CD4-positive, alpha-beta T cell treated with Interleukin-1 beta for 1 hour (primary cell): ENCODE results near the gene DOLPP1.

ENCODE experiments used
- DNase-seq, 2 donors: peaks; one replicate each; pipeline ENCODE4 v3.0.0-alpha.2; 2020 to 2022

The DOLPP1 gene

DNA sequence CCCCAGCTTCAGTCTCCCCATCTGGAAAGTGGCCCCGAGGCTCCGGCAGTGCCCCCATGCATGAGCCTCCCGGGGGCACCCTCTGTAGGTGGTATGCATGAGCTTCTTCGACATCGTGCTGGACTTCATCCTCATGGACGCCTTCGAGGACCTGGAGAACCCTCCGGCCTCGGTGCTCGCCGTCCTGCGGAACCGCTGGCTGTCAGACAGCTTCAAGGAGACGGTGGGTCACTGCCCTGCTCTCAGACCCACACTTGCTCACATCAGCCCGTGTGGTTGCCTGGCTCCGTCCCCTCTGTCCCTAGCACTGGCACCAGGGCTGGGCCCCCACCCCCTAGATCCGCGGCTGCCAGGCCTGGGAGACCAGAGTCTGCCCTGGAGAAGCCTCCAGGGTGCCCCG, 12.8 kb upstream of the DOLPP1 start:
- DNase-seq: no peak

GRCh38 chr9:129068990-129069861, 11.7 kb upstream of the DOLPP1 start:
- DNase-seq: peak; percentile 55 to 79

GRCh38 chr9:129069862-129070641, 10.9 kb upstream of the DOLPP1 start:
- no peak for DNase-seq

GRCh38 chr9:129070696-129071525, 10.0 kb upstream of the DOLPP1 start:
- no peak for DNase-seq

DNA sequence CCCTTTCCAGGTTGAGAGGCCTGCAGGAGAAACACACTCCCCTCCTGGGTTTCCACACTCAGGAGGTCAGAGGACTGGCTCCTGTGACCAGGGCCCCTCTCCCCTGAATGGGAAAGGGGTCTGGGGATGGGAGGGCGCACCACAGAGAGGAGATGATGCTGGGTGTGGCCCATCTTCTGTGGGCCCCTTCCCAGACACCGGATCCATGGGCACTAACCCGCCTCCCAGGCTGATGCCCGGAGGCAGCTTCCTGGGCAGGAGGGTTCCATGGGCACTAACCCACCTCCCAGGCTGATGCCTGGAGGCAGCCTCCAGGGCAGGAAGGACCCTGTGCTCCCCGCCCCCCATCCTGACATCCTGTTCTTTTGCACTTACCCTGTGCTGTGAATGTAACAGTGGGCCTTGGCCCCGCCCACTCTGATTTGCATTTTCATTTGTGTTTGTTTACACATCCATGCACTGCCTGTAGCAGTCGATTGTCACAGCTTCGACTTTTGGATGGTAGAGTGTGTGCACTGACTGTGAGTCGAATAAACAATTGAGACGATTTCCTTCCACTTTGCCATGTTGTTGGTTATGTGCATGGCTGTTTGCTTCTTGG, 9.3 kb upstream of the DOLPP1 start:
- DNase-seq: peak; percentile 6 to 12

DNA sequence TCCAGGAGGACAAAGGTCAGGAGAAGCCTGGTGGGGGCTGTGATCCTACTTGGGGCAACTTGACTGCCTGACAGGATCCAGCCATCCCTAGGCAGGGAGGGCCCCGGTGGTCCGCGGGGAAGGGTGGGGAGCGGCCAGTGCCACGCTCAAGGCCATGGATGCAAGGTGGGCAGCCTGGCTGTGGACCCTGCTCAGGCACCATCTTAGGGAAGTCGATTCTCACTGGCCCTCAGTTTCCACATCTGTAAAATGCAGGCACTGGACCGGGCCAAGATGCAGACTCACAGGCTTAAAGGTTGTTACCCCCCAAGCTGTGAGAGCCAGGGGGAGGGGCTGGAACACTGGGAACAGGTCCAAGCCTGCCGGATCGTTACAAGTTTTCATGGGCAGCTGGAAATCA, 8.7 kb upstream of the DOLPP1 start:
- DNase-seq: no peak

- DNase-seq: peak in 1 of 2 donors; percentile 13
These were observed 7.5 kb upstream of the DOLPP1 start for GRCh38 chr9:129073404-129073803.

GRCh38 chr9:129074106-129074505, 6.8 kb upstream of the DOLPP1 start:
- DNase-seq: no peak

GRCh38 chr9:129075996-129076639, 4.8 kb upstream of the DOLPP1 start:
- no peak for DNase-seq

GRCh38 chr9:129076640-129077037, 4.3 kb upstream of the DOLPP1 start:
- DNase-seq: no peak

DNA sequence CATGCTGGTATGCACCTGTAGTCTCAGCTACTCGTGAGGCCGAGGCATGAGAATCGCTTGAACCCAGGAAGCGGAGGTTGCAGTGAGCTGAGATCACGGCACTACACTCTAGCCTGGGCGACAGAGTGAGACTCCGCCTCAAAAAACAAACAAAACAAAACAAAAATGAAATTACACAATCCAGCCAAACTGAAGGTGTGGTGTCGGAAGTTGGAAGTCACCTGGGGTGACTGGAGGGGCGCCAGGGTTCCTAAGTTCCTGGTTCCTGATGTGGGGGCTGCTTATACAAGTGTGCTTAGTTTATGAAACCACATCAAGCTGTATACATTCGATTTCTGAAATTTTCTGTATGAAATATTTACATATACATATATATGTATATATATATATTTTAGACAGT, 3.7 kb upstream of the DOLPP1 start:
- no peak for DNase-seq

DNA sequence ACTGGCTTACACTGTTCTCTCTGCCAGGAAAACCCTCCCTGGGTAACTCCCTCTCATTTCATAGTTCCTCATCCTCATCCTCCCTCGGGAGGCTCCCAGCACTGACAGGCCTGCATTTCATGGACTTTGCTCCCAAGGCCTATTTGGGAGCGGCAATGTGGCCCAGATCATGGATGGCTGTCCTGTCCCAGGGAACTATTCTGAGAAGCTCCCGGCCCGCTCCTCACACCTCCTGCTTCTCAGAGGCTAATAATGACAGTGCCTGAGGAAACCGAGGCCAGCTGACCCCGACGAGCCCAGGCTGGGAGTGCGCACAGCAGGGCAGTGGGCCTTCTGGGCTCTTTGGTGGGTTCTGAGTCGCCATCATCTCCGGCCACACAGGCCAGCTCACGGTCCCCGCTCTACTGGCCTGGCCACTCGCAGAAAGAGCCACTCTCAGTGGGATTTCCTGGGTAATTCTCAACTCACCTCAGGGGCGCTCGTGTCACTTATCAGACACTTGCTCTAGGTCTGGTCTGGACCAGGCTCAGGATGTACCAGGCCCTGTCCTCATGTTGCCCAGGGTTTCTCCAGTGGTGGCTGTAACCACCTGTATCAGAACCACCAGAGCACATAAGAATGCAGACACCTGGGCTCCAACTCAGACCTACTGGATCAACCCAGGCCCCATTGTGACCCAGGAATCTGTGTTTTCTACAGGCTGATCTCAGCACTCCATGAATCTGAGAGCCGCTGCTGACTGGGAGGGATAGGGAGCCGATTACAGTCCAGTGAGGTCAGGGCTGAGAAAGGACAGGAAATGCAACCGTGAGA, 2.0 kb upstream of the DOLPP1 start:
- no peak for DNase-seq

GRCh38 chr9:129079829-129080228, 1.1 kb upstream of the DOLPP1 start:
- DNase-seq: no peak

- no peak for DNase-seq
These were observed 662 bp upstream of the DOLPP1 start for GRCh38 chr9:129080298-129080600.

GRCh38 chr9:129081388-129081904, 535 bp downstream of the DOLPP1 start:
- no peak for DNase-seq

GRCh38 chr9:129084087-129084486, 3.2 kb downstream of the DOLPP1 start:
- no peak for DNase-seq

- DNase-seq: no peak
These were observed 8.3 kb downstream of the DOLPP1 start for GRCh38 chr9:129089246-129089645.

- no peak for DNase-seq
These were observed 12.9 kb downstream of the DOLPP1 start for GRCh38 chr9:129093602-129094386.

GRCh38 chr9:129094387-129095169, 13.7 kb downstream of the DOLPP1 start:
- DNase-seq: no peak
